Lower leg skin (tissue), 4 donors: ENCODE results near the gene AIG1. TPM values are rescaled to one million over a fixed set of nuclear protein-coding genes. Genes with fewer than 3 reads are reported as not detected.

Experiments
- DNase-seq, 2 donors: peaks; one replicate each; pipeline ENCODE4 v3.0.0-alpha.2; 2019; ENCODE audit warnings: low spot score in 2 of 2
- H3K4me3 ChIP-seq: fragments of 200-600 bp; sonication (generic); 2 replicates; pipeline ENCODE4 v1.5.1; 2017; ENCODE audit warnings: mild to moderate bottlenecking, low read depth; ENCODE audit not compliant: poor library complexity, severe bottlenecking
- CTCF ChIP-seq, 3 donors: fragments of 450-650 bp; IDR thresholded peaks; one replicate each; pipeline ENCODE4 v1.5.1; 2016; ENCODE audit warnings: antibody characterized with exemption in 3 of 3, mild to moderate bottlenecking in 3 of 3, moderate library complexity in 2 of 3
- POLR2A ChIP-seq, 2 donors: fragments of 450-650 bp; IDR thresholded peaks; one replicate each; pipeline ENCODE4 v1.6.1; 2016 to 2017; ENCODE audit warnings: antibody characterized with exemption in 2 of 2, mild to moderate bottlenecking in 1 of 2, moderate library complexity in 1 of 2
- WGBS, 2 donors: methylation state at CpG; one replicate each; pipeline ENCODE4 v1.1.5; 2018; 5-methylcytosine and 5-hydroxymethylcytosine counted together
- intact Hi-C: fragments of 100-400 bp; cut with DNase I; formaldehyde crosslinking; loops from one replicate; pipeline ENCODE4 v1.15.0; 2023; ENCODE audit warnings: low total_unique reads
- total RNA-seq, 4 donors: library from RNA; depleted of rRNA; stranded (reverse); fragments of >200 nt; gene quantifications; one replicate each; pipeline ENCODE4 v1.1.0, GENCODE V29; 2016

AIG1 gene
- total RNA-seq, 4 donors from 2014 or later: 12.2 to 21.4 (median 16.0) TPM

GRCh38 chr6:143328876-143329275, 268.2 kb downstream of the AIG1 start:
- WGBS, 2 donors: 41 to 50% methylated on average over 1 of the region's 1 CpG
- intact Hi-C loops: no loop called here
- no peak overlapping the region for H3K4me3 ChIP-seq
- no peak for DNase-seq
- TF ChIP-seq CTCF (IDR thresholded peaks at IDR 0.05): no peak
- no peak for TF ChIP-seq POLR2A (IDR thresholded peaks at IDR 0.05)

- H3K4me3 ChIP-seq: no peak overlapping the region
- intact Hi-C loops: no loop called here
- 59 to 72% methylated on average over 3 of the region's 3 CpGs for WGBS, 2 donors
- no peak for DNase-seq
- TF ChIP-seq CTCF (IDR thresholded peaks at IDR 0.05): no peak
- TF ChIP-seq POLR2A (IDR thresholded peaks at IDR 0.05): no peak
Measured at GRCh38 chr6:143329323-143329722, 268.6 kb downstream of the AIG1 start.

GRCh38 chr6:143331362-143331761, 270.7 kb downstream of the AIG1 start:
- intact Hi-C loops: loop anchor here (10.0 kb wide), 1 partner anchor 637 kb away; no protein-coding TSS in a partner anchor
- no peak for TF ChIP-seq POLR2A (IDR thresholded peaks at IDR 0.05)
- TF ChIP-seq CTCF (IDR thresholded peaks at IDR 0.05): no peak
- H3K4me3 ChIP-seq: no peak overlapping the region
- WGBS, 2 donors: 94 to 98% methylated on average over 2 of the region's 2 CpGs
- no peak for DNase-seq

- 38 to 58% methylated on average over 1 of the region's 1 CpG for WGBS, 2 donors
- no peak for DNase-seq
- intact Hi-C loops: loop anchor here (10.0 kb wide), 1 partner anchor 637 kb away; no protein-coding TSS in a partner anchor
Measured at GRCh38 chr6:143332153-143332845, 271.6 kb downstream of the AIG1 start.

DNA sequence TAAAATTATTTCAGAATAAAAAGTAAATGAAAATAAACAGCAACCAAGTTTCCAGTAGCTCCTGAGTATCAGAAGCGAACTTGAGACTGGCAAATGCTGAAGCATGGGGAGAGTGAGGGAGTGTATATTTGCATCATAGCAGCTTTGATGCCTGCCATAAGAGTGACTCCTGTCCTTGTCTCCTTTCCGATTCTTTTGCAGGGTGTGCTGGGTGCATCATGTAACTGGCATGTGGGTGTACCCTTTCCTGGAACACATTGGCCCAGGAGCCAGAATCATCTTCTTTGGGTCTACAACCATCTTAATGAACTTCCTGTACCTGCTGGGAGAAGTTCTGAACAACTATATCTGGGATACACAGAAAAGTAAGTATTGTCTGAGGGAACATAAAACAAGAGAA, 272.4 kb downstream of the AIG1 start:
- TF ChIP-seq CTCF (IDR thresholded peaks at IDR 0.05): no peak
- TF ChIP-seq POLR2A (IDR thresholded peaks at IDR 0.05): no peak
- intact Hi-C loops: loop anchor here (10.0 kb wide), 1 partner anchor 638 kb away; no protein-coding TSS in a partner anchor
- DNase-seq: no peak
- 56 to 59% methylated on average over 2 of the region's 2 CpGs for WGBS, 2 donors
- H3K4me3 ChIP-seq: no peak overlapping the region

More at GRCh38 chr6:143332153-143332845, 271.6 kb downstream of the AIG1 start:
- H3K4me3 ChIP-seq: no peak overlapping the region
- TF ChIP-seq POLR2A (IDR thresholded peaks at IDR 0.05): no peak
- no peak for TF ChIP-seq CTCF (IDR thresholded peaks at IDR 0.05)
